Natural killer cell treated with Interleukin-12 subunit alpha and Interleukin-12 subunit beta and Interleukin-15 and Interleukin-18, amount 100 ng/mL, for 72 hours (primary cell): ENCODE data around the gene LGALS7B. TPM values are rescaled to one million over a fixed set of nuclear protein-coding genes. Genes with fewer than 3 reads are reported as not detected.

Experiments
- ATAC-seq, 2 donors: fragments of 150-1000 bp; cut with Tn5 transposase in 1 of 2; sonication (Bioruptor Pico), chemical (Tn5 transposase) in 1 of 2; 2 replicates each; pipeline ENCODE4 v1.10.0; 2021
- DNase-seq: peaks from one replicate; pipeline ENCODE4 v3.0.0; 2022; ENCODE audit warnings: low spot score
- H3K27ac Mint-ChIP-seq, 2 donors: 1 replicate in 1 of 2; 2 replicates in 1 of 2; pipeline ENCODE4 v1.8.0; 2022; ENCODE audit warnings: mixed read lengths in 2 of 2, mild to moderate bottlenecking in 1 of 2, moderate library complexity in 1 of 2
- H3K27me3 Mint-ChIP-seq, 2 donors: 1 replicate in 1 of 2; 2 replicates in 1 of 2; pipeline ENCODE4 v1.8.0; 2022; ENCODE audit warnings: mixed read lengths in 2 of 2
- H3K36me3 Mint-ChIP-seq: one replicate; pipeline ENCODE4 v1.8.0; 2022; ENCODE audit warnings: mixed read lengths
- H3K4me1 Mint-ChIP-seq, 2 donors: 1 replicate in 1 of 2; 2 replicates in 1 of 2; pipeline ENCODE4 v1.8.0; 2022; ENCODE audit warnings: low read depth in 2 of 2, mixed read lengths in 2 of 2, mild to moderate bottlenecking in 1 of 2
- H3K4me3 Mint-ChIP-seq: one replicate; pipeline ENCODE4 v1.8.0; 2022; ENCODE audit warnings: mixed read lengths
- H3K9me3 Mint-ChIP-seq: 2 replicates; pipeline ENCODE4 v1.8.0; 2022; ENCODE audit warnings: mixed read lengths
- total RNA-seq, 2 donors: library from RNA; stranded (reverse); gene quantifications; one replicate each; pipeline ENCODE4 v1.2.3, GENCODE V29; 2022

The LGALS7B gene
- total RNA-seq, 2 donors from 2014 or later = not detected

- peak overlapping the region; percentile 85 for H3K4me3 Mint-ChIP-seq
- H3K27me3 Mint-ChIP-seq = no peaks in the 10 kb centered on the region
- peak; percentile 81 for ATAC-seq
- peak; percentile 83 for DNase-seq
- H3K9me3 Mint-ChIP-seq = no peaks in the 10 kb centered on the region
- H3K27ac Mint-ChIP-seq = peak overlapping the region; percentile 82 to 99
- peaks cover 14 to 22% of the 10 kb centered on the region in 2 donors for H3K4me1 Mint-ChIP-seq
- no peaks in the 10 kb centered on the region for H3K36me3 Mint-ChIP-seq
Observed at GRCh38 chr19:38831142-38831605, 42.2 kb downstream of the LGALS7B start.

GRCh38 chr19:38833092-38833425, 44.1 kb downstream of the LGALS7B start:
- H3K36me3 Mint-ChIP-seq = peaks cover 4% of the 10 kb centered on the region
- no peaks in the 10 kb centered on the region for H3K27me3 Mint-ChIP-seq
- peak overlapping the region; percentile 28 to 99 for H3K27ac Mint-ChIP-seq
- no peak overlapping the region for H3K4me3 Mint-ChIP-seq
- ATAC-seq (no peak), DNase-seq (no peak)
- peaks cover 14 to 18% of the 10 kb centered on the region in 2 donors for H3K4me1 Mint-ChIP-seq
- no peaks in the 10 kb centered on the region for H3K9me3 Mint-ChIP-seq

DNA sequence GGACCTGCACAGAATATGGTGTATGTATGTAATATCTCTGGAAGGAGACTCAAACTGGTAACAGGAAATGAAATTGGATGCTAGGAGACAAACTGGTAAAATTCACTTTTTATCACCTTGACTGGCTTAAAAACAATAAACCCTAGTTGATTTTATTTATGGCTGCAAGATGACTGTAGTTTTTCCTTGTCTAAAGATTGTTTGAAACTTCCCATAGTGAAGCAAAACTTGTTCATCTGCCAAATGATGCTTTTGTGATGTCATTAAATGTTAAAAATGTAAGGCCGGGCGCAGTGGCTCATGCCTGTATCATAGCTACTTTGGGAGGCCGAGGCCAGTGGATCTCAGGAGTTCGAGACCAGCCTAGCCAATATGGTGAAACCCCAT, 45.1 kb downstream of the LGALS7B start:
- Mint-ChIP-seq H3K9me3 (no peaks in the 10 kb centered on the region), H3K27me3 (no peaks in the 10 kb centered on the region), H3K36me3 (peaks cover 4% of the 10 kb centered on the region), H3K4me3 (no peak overlapping the region), H3K27ac (no peak overlapping the region), H3K4me1 (peaks cover 18 to 21% of the 10 kb centered on the region in 2 donors)
- no peak for DNase-seq
- no peak for ATAC-seq

DNA sequence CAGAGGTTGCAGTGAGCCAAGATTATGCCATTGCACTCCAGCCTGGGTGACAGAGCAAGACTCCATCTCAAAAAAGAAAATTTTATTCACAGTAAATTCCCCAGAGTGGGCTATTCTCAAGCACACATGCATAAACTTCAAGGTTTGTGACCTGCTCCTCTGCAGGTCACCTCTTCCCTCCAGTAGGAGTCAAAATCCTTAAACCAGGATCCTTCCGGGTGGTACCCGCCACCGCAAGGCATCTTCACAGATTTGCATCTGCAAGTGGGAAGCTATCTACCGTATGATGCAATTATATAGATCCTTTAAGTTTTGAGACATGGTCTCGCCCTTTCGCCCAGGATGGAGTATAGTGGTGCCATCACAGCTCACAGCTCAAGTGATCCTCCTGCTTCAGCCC, 45.6 kb downstream of the LGALS7B start:
- Mint-ChIP-seq H3K27ac (no peak overlapping the region), H3K4me3 (no peak overlapping the region), H3K27me3 (no peaks in the 10 kb centered on the region), H3K4me1 (peaks cover 21% of the 10 kb centered on the region in 2 donors), H3K9me3 (no peaks in the 10 kb centered on the region), H3K36me3 (peaks cover 4% of the 10 kb centered on the region)
- ATAC-seq = no peak
- DNase-seq = no peak

GRCh38 chr19:38836159-38836982, 47.4 kb downstream of the LGALS7B start:
- Mint-ChIP-seq H3K36me3 (peaks cover 4% of the 10 kb centered on the region), H3K4me1 (peaks cover 21 to 24% of the 10 kb centered on the region in 2 donors), H3K27ac (peak overlapping the region in 1 of 2 donors; percentile 27), H3K4me3 (no peak overlapping the region), H3K9me3 (no peaks in the 10 kb centered on the region), H3K27me3 (no peaks in the 10 kb centered on the region)
- DNase-seq (no peak), ATAC-seq (no peak)

DNA sequence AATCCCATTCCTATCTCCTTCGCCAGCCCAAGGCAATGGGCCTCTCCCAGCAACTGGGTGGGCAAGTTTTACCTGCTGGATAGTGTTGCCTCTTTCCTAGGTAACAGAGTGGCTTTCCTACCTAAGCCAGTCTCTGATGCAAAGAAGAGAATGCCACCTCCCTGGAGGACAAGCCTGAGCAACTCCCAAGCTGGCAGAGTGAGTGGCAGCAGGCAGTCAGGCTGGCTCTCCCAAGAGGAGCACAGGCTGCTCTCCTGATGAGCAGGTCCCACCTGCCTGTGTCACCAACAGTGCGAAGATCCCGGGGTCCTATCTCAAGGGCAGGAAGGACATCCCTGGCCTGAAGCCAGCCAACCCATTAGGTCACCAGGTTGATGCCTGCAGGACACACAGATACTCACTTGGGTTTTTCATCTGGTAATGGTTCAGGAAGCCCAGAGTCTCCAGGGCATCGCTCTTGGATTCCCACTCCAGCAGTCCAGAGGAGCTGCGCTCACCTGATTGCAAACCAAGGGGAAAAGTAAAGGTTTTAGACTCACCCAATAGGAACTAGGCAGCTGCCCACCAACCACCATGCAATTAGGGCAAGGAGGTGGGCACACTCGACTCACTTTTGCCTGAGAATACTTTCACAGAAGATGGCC, 48.1 kb downstream of the LGALS7B start:
- Mint-ChIP-seq H3K36me3 (peaks cover 6% of the 10 kb centered on the region), H3K9me3 (no peaks in the 10 kb centered on the region), H3K4me1 (peaks cover 21 to 24% of the 10 kb centered on the region in 2 donors), H3K4me3 (no peak overlapping the region), H3K27ac (peak overlapping the region in 1 of 2 donors; percentile 27), H3K27me3 (no peaks in the 10 kb centered on the region)
- ATAC-seq = no peak
- DNase-seq = no peak

- no peak for ATAC-seq
- H3K27me3 Mint-ChIP-seq = no peaks in the 10 kb centered on the region
Observed at GRCh38 chr19:38837656-38838121, 48.7 kb downstream of the LGALS7B start.

DNA sequence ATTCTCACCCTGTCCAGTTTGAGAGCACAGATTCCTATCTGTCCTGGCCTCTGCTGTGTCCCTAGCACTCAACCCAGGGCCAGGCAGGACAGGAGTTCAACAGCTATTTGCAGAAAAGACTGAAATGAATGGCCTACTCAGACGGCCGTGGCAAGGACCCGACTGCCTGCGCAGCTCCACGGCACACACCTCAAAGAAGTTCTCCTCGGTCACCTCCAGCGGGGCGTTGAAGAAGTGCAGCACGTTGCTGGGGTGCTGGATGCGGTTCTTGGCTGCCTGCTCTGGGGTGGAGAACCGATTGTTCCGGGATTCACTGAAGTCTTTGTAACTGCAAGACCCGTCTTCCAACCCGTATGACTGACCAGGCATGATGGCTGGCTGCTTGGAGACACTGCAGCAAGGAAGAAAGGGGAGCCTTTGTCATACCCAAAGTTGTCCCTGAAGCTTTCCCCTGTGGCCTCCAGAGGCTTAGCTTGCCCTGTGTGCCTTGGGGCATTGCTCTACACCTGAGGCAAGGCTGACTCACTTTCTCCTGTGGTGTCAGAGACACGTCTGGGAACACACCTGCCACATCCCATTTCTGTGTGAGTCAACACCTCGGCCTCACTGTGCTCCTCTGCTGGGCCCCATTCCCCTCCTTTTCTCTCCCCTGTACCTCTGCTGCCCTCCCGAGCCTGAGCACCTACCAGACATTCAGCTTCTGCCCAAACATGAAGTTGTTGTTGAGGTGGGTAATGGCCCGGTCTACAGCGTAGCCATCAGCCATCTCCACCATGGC, 49.4 kb downstream of the LGALS7B start:
- ATAC-seq (peak in 1 of 2 donors; percentile 1), DNase-seq (no peak)
- Mint-ChIP-seq H3K4me1 (peaks cover 30 to 33% of the 10 kb centered on the region in 2 donors), H3K9me3 (no peaks in the 10 kb centered on the region), H3K27me3 (no peaks in the 10 kb centered on the region), H3K4me3 (no peak overlapping the region), H3K27ac (peak overlapping the region; percentile 51 to 63), H3K36me3 (peaks cover 12% of the 10 kb centered on the region)

More at GRCh38 chr19:38837656-38838121, 48.7 kb downstream of the LGALS7B start:
- peaks cover 23 to 26% of the 10 kb centered on the region in 2 donors for H3K4me1 Mint-ChIP-seq
- peaks cover 12% of the 10 kb centered on the region for H3K36me3 Mint-ChIP-seq
- DNase-seq = no peak
- no peak overlapping the region for H3K27ac Mint-ChIP-seq
- H3K9me3 Mint-ChIP-seq = no peaks in the 10 kb centered on the region
- no peak overlapping the region for H3K4me3 Mint-ChIP-seq

- no peaks in the 10 kb centered on the region for H3K9me3 Mint-ChIP-seq
- peaks cover 38 to 41% of the 10 kb centered on the region in 2 donors for H3K4me1 Mint-ChIP-seq
- no peak for ATAC-seq
- H3K27ac Mint-ChIP-seq = peak overlapping the region; percentile 51 to 63
- no peaks in the 10 kb centered on the region for H3K27me3 Mint-ChIP-seq
- DNase-seq = no peak
- peaks cover 19% of the 10 kb centered on the region for H3K36me3 Mint-ChIP-seq
- H3K4me3 Mint-ChIP-seq = no peak overlapping the region
Observed at GRCh38 chr19:38838986-38839761, 50.2 kb downstream of the LGALS7B start.

DNA sequence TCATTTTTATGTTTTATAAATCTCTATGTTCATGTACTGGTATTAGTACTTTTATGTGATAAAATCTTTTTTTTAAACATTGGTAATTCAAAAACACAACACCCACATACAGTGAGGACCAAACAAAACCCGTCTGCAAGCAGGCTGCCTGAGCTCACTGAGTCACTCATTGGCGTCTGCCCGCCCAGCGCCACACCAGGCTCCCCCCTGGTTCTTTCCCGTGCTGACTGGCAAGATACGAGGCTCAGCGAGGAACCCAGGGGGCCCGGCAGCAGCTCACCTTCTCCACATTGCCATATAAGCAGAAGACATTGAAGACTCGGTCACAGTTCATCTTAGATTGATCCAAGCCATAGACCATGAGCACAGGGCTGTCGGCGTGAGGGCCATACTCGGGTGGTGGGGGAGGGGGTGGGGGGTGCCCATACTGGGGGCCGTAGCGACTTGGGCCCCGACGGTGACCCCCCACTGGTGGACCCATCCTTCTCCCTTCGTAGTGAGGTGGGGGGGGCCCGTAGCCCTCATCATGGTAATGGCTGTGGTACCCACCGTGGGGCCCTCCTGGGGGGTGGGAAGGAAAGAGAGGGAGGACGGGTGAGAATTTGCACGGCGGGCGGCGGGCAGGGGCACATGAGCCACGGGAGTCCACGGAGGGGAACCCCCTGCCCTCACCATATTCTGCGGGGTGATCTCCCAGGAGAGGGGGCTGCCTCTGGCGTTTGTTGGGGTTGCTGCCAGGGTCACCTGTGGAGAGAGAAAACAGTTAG, 51.0 kb downstream of the LGALS7B start:
- Mint-ChIP-seq H3K27me3 (no peaks in the 10 kb centered on the region), H3K4me3 (no peak overlapping the region), H3K27ac (peak overlapping the region; percentile 51 to 64), H3K36me3 (peaks cover 26% of the 10 kb centered on the region), H3K4me1 (peaks cover 44 to 46% of the 10 kb centered on the region in 2 donors), H3K9me3 (no peaks in the 10 kb centered on the region)
- DNase-seq = no peak
- ATAC-seq = no peak

- ATAC-seq = no peak
- Mint-ChIP-seq H3K36me3 (peaks cover 31% of the 10 kb centered on the region), H3K4me1 (peaks cover 49 to 50% of the 10 kb centered on the region in 2 donors), H3K27ac (peak overlapping the region; percentile 31 to 64), H3K9me3 (no peaks in the 10 kb centered on the region), H3K4me3 (no peak overlapping the region), H3K27me3 (no peaks in the 10 kb centered on the region)
- no peak for DNase-seq
Observed at GRCh38 chr19:38840583-38840968, 51.6 kb downstream of the LGALS7B start.
